Gastroesophageal sphincter (tissue), 3 donors: ENCODE measurements around the gene SLC25A41.

Source experiments
- CTCF ChIP-seq, 4 experiments: fragments of 200-600 bp in 2 of 4; fragments of 450-650 bp in 2 of 4; sonication (generic) in 1 of 4; IDR thresholded peaks; one replicate each; pipeline ENCODE4 v1.5.1; 2017 to 2019; ENCODE audit warnings: antibody characterized with exemption in 4 of 4, mild to moderate bottlenecking in 2 of 4, moderate library complexity in 2 of 4
- EP300 ChIP-seq: sonication (generic); formaldehyde crosslinking; IDR thresholded peaks from one replicate; pipeline ENCODE4 v1.6.1; 2017; ENCODE audit warnings: antibody characterized with exemption, mild to moderate bottlenecking
- POLR2A ChIP-seq, 2 donors: fragments of 450-650 bp; IDR thresholded peaks; one replicate each; pipeline ENCODE4 v1.6.1; 2017; ENCODE audit warnings: antibody characterized with exemption in 2 of 2, mild to moderate bottlenecking in 2 of 2, moderate library complexity in 1 of 2
- POLR2AphosphoS5 ChIP-seq: sonication (generic); formaldehyde crosslinking; IDR thresholded peaks from one replicate; pipeline ENCODE4 v1.6.1; 2017; ENCODE audit warnings: antibody characterized with exemption

DNA sequence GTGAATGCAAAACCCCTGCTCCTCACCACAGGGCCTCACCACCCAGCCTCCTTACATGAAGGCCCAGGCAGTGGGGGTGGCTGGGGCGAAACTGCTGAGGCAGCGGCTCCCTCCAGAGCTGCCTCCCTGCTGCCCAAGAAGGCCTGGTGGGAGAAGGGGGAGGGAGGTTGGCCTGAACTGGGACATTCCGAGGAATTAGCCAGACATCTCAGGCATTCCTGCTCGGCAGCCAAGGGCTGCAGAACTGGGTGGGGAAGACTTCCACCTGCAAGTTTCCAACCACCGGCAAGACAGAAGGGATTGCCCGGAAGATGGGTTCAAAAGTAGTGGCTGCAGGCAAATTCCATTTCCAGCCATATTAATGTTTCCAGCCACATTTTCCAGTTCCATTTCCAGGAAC lies 55.5 kb downstream of the SLC25A41 start:
- no peak for TF ChIP-seq EP300
- no peak for TF ChIP-seq CTCF (IDR thresholded peaks at IDR 0.05)
- TF ChIP-seq POLR2AphosphoS5: peak; percentile 70
- no peak for TF ChIP-seq POLR2A (IDR thresholded peaks at IDR 0.05)
